K562 (cell line): ENCODE measurements around the gene BRF1. TPM values are rescaled to one million over a fixed set of nuclear protein-coding genes. Genes with fewer than 3 reads are reported as not detected.

Experiments used
- ATAC-seq: fragments of 200-7000 bp; cut with Tn5 transposase; 3 replicates; pipeline ENCODE4 v1.9.1; 2020; ENCODE audit warnings: moderate library complexity
- BruUV-seq: library from RNA; stranded (reverse); fragments of 400-500 nt; replicated peaks from 2 replicates; lab custom pipeline; 2021; lab: Mats Ljungman, UMichigan
- CTCF ChIA-PET: fragments of 300-600 bp; formaldehyde crosslinking; extraction: SDS; loops from one replicate; lab custom pipeline; 2021; ENCODE audit warnings: low intra/inter-chr PET ratio; lab: Yijun Ruan, JAX
- POLR2A ChIA-PET: fragments of 300-600, 350-650 bp; sonication (Branson Sonifier 250); formaldehyde crosslinking; extraction: SDS; loops from one replicate; lab custom pipeline; 2021; ENCODE audit warnings: antibody characterized with exemption, inconsistent platforms; lab: Yijun Ruan, JAX
- DNase-seq, 4 experiments: peaks; one replicate each; pipeline versions ENCODE4 v3.0.0 to v3.0.0-alpha.2; 2011 to 2018; ENCODE audit warnings: low spot score in 3 of 4, mixed read lengths in 3 of 4; ENCODE audit errors: extremely low read depth in 1 of 4
- FAIRE-seq: peaks from 2 replicates; lab custom pipeline; 2011; peaks lifted over from hg19 to GRCh38; lab: Jason Lieb, UNC
- H2AFZ ChIP-seq: 2 replicates; pipeline ENCODE4 v1.6.0; 2011; ENCODE audit warnings: low read depth, low read length, control low read depth, inconsistent platforms
- H3K27ac ChIP-seq: fragments of 200-600 bp; 3 replicates; pipeline ENCODE4 v1.8.0; 2011; ENCODE audit warnings: low read depth, mild to moderate bottlenecking, control low read depth, inconsistent platforms, low read length, moderate library complexity, mixed read lengths; ENCODE audit errors: extremely low read depth
- H3K27me3 ChIP-seq, 2 experiments: fragments of 300-600 bp in 1 of 2; 2 replicates in 1 of 2; 3 replicates in 1 of 2; pipeline versions ENCODE4 v1.6.0 to v1.8.0; 2011; ENCODE audit warnings: inconsistent platforms in 2 of 2, low read length in 2 of 2, mild to moderate bottlenecking in 1 of 2, mixed read lengths in 1 of 2, moderate library complexity in 1 of 2; ENCODE audit not compliant: control insufficient read depth in 2 of 2, insufficient read depth in 2 of 2
- H3K36me3 ChIP-seq: fragments of 300-600 bp; 3 replicates; pipeline ENCODE4 v1.8.0; 2011; ENCODE audit warnings: mild to moderate bottlenecking, low read length, inconsistent platforms; ENCODE audit not compliant: control insufficient read depth, insufficient read depth
- H3K4me1 ChIP-seq, 2 experiments: fragments of 200-600 bp in 1 of 2; replicated peaks in 1 of 2; 2 replicates in 1 of 2; 3 replicates in 1 of 2; pipeline versions ENCODE4 v1.5.1 to v1.8.0; 2011; ENCODE audit warnings: inconsistent platforms in 2 of 2, low read length in 2 of 2, mild to moderate bottlenecking in 1 of 2, mixed read lengths in 1 of 2, moderate library complexity in 1 of 2; ENCODE audit not compliant: control insufficient read depth in 2 of 2, insufficient read depth in 2 of 2
- H3K4me2 ChIP-seq: 2 replicates; pipeline ENCODE4 v1.6.1; 2011; ENCODE audit warnings: low read length, control low read depth, inconsistent platforms, mixed read lengths; ENCODE audit not compliant: insufficient read depth
- H3K4me3 ChIP-seq: fragments of 200-600 bp; sonication (generic), shearing (Covaris generic); 2 replicates; pipeline ENCODE4 v1.5.1; 2016; ENCODE audit warnings: control low read depth, inconsistent platforms
- H3K79me2 ChIP-seq: fragments of 200-600 bp; 3 replicates; pipeline ENCODE4 v1.8.0; 2011; ENCODE audit warnings: low read length, inconsistent platforms; ENCODE audit not compliant: control insufficient read depth, insufficient read depth
- H3K9ac ChIP-seq, 2 experiments: 2 replicates each; pipeline versions ENCODE4 v1.6.0 to v1.6.1; 2011; ENCODE audit warnings: low read depth in 2 of 2, low read length in 2 of 2, control low read depth in 1 of 2, inconsistent platforms in 1 of 2, mild to moderate bottlenecking in 1 of 2, mixed read lengths in 1 of 2; ENCODE audit not compliant: insufficient read depth in 1 of 2
- H3K9me1 ChIP-seq: one replicate; pipeline ENCODE4 v1.6.0; 2011; ENCODE audit warnings: inconsistent platforms, mild to moderate bottlenecking, low read length, moderate library complexity; ENCODE audit not compliant: control insufficient read depth, insufficient read depth
- H3K9me3 ChIP-seq: replicated peaks from 2 replicates; pipeline ENCODE4 v1.5.1; 2011; ENCODE audit warnings: low read depth, low read length, inconsistent platforms; ENCODE audit not compliant: control insufficient read depth, insufficient read depth
- H4K20me1 ChIP-seq: replicated peaks from 2 replicates; pipeline ENCODE4 v1.6.1; 2011; ENCODE audit warnings: low read length, inconsistent platforms, mixed read lengths; ENCODE audit not compliant: control insufficient read depth, insufficient read depth
- SP2 ChIP-seq: IDR thresholded peaks from 2 replicates; pipeline ENCODE4 v1.6.1; 2011; ENCODE audit warnings: mild to moderate bottlenecking, low read depth, low read length, moderate library complexity; ENCODE audit not compliant: poor library complexity, severe bottlenecking; ENCODE audit errors: extremely low read depth
- SRF ChIP-seq, 2 experiments: fragments of 250-450, 450-650 bp in 1 of 2; sonication (Bioruptor Pico) in 1 of 2; sonication (generic) in 1 of 2; formaldehyde crosslinking; IDR thresholded peaks; 2 replicates each; pipeline versions ENCODE4 v1.5.0 to v1.5.1; 2020 to 2022; ENCODE audit warnings: mild to moderate bottlenecking in 1 of 2, missing genetic modification reagents in 1 of 2
- TAF1 ChIP-seq: IDR thresholded peaks from 2 replicates; pipeline ENCODE4 v1.6.1; 2011; ENCODE audit warnings: mild to moderate bottlenecking, low read length, moderate library complexity; ENCODE audit not compliant: insufficient read depth, control insufficient read depth, severe bottlenecking; ENCODE audit errors: extremely low read depth
- XRCC3 ChIP-seq: fragments of 450-650 bp; IDR thresholded peaks from 2 replicates; pipeline ENCODE4 v1.6.1; 2017; ENCODE audit warnings: mild to moderate bottlenecking, moderate library complexity
- ZNF316 ChIP-seq: fragments of 450-650 bp; IDR thresholded peaks from 2 replicates; pipeline ENCODE4 v1.6.1; 2016
- ZZZ3 ChIP-seq: fragments of 450-650 bp; IDR thresholded peaks from 2 replicates; pipeline ENCODE4 v1.6.1; 2016; ENCODE audit warnings: antibody characterized with exemption, mild to moderate bottlenecking, moderate library complexity
- WGBS: fragments of 100-300 bp; shearing (Covaris generic); methylation state at CpG from one replicate; pipeline ENCODE4 v1.1.6; 2016; ENCODE audit warnings: low coverage, mixed read lengths; ENCODE audit not compliant: insufficient coverage; ENCODE audit errors: missing lambda C conversion rate; 5-methylcytosine and 5-hydroxymethylcytosine counted together
- in situ Hi-C: fragments of 300-500 bp; cut with MboI; formaldehyde crosslinking; loops from 4 replicates; pipeline ENCODE4 v1.15.0; 2018; ENCODE audit warnings: inconsistent platforms, mixed read lengths
- intact Hi-C: fragments of 100-400 bp; cut with micrococcal nuclease; formaldehyde crosslinking; loops from 2 replicates; pipeline ENCODE4 v1.14.2; 2022
- polyA plus RNA-seq, 8 experiments: library from polyadenylated mRNA; depleted of rRNA in 4 of 8; stranded (reverse) in 5 of 8; unstranded in 3 of 8; fragments of >200 nt; fragmentation: Nextera tagmentation in 2 of 8; fragmentation: Illumina TruSeq in 1 of 8; extraction: Ambion mirVana in 2 of 8; extraction: Trizol in 1 of 8; gene quantifications; 2 replicates each; pipeline versions ENCODE4 v1.2.1 to v1.2.3, GENCODE V29; 2011 to 2014; ENCODE audit warnings: inconsistent platforms in 1 of 8, missing spikeins in 1 of 8
- total RNA-seq, 7 experiments: library from RNA; depleted of rRNA in 6 of 7; stranded (reverse); fragments of >200 nt in 6 of 7; fragmentation: Illumina TruSeq in 2 of 7; extraction: Trizol in 2 of 7; gene quantifications; 2 replicates each; pipeline versions ENCODE4 v1.2.1 to v1.2.3, GENCODE V29; 2011 to 2021; ENCODE audit warnings: low replicate concordance in 1 of 7
- TF ChIP-seq, protein P1 (sequence below): fragments of 200-800 bp; sonication (Bioruptor generic); IDR thresholded peaks from 2 replicates; pipeline ENCODE4 v1.6.1; 2017; ENCODE audit warnings: missing genetic modification characterization, missing compliant biosample characterization
- TF ChIP-seq, protein P2 (sequence below): fragments of 450-650 bp; IDR thresholded peaks from 2 replicates; pipeline ENCODE4 v1.6.1; 2016
- TF ChIP-seq, protein P3 (sequence below): conservative IDR thresholded peaks from 2 replicates; pipeline ENCODE4 v1.6.1; 2011; ENCODE audit warnings: low read depth, mild to moderate bottlenecking, low read length; ENCODE audit not compliant: control insufficient read depth
- TF ChIP-seq, protein P4 (sequence below), 3 experiments: fragments of 200-800 bp in 1 of 3; sonication (Bioruptor generic) in 1 of 3; sonication (generic) in 1 of 3; formaldehyde crosslinking in 1 of 3; IDR thresholded peaks; 2 replicates each; pipeline versions ENCODE4 v1.6.1 to v1.8.0; 2016 to 2022; ENCODE audit warnings: mild to moderate bottlenecking in 2 of 3, missing compliant biosample characterization in 2 of 3, missing genetic modification characterization in 2 of 3, missing genetic modification reagents in 1 of 3
- TF ChIP-seq, protein P5 (sequence below): fragments of 450-650 bp; IDR thresholded peaks from 2 replicates; pipeline ENCODE4 v1.7.1; 2018; ENCODE audit warnings: mild to moderate bottlenecking, low read depth; ENCODE audit not compliant: partially characterized antibody

Gene BRF1
- total and polyA plus RNA-seq, 9 of the 15 experiments (the other 6 are each of a cell fraction or from before 2014, with no cell fraction given): 0.14 to 24.6 (median 8.2) TPM

DNA sequence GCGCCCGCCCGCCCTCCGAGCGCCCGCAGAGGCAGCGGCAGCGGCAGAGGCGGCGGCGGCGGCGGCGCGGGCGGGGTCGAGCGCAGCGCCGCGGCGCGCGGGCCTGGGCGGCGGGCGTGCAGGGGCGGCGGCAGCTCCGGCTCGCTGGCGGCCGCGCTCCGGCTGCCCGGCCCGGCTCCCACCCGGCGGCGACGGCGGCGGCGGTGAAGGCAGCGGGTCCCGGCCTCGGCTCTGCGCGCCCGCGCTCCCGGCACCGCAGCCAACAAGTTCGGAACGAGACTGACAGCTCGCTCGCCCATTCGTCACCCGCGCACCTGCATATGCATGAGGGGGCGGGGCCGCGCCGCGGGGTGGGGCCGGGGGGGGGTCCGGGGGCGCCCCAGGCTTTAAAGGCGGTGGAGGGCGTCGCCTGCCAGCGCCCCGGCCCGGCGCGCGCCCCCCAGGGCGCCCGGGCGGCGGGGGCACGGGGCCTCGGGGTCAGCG, 132.3 kb downstream of the BRF1 start, which contains the start of gene JAG2:
JAG2 (minus strand) TSS at position 281 of the 483 bp plus-strand sequence. CDS start 356 bp downstream, outside the sequence.
- H3K4me3 ChIP-seq: peak within 1 kb of the TSS; percentile 47
- TF ChIP-seq, protein P1, sequence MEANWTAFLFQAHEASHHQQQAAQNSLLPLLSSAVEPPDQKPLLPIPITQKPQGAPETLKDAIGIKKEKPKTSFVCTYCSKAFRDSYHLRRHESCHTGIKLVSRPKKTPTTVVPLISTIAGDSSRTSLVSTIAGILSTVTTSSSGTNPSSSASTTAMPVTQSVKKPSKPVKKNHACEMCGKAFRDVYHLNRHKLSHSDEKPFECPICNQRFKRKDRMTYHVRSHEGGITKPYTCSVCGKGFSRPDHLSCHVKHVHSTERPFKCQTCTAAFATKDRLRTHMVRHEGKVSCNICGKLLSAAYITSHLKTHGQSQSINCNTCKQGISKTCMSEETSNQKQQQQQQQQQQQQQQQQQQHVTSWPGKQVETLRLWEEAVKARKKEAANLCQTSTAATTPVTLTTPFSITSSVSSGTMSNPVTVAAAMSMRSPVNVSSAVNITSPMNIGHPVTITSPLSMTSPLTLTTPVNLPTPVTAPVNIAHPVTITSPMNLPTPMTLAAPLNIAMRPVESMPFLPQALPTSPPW (CRISPR knock-in tag): peak; percentile 81
- no peak for TF ChIP-seq TAF1
- no peak for TF ChIP-seq XRCC3
- no peak for TF ChIP-seq SRF (CRISPR knock-in tag; IDR thresholded peaks at IDR 0.05)
- TF ChIP-seq ZNF316: no peak
- TF ChIP-seq, protein P2, sequence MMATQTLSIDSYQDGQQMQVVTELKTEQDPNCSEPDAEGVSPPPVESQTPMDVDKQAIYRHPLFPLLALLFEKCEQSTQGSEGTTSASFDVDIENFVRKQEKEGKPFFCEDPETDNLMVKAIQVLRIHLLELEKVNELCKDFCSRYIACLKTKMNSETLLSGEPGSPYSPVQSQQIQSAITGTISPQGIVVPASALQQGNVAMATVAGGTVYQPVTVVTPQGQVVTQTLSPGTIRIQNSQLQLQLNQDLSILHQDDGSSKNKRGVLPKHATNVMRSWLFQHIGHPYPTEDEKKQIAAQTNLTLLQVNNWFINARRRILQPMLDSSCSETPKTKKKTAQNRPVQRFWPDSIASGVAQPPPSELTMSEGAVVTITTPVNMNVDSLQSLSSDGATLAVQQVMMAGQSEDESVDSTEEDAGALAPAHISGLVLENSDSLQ: peak; percentile 68
- TF ChIP-seq, protein P3, sequence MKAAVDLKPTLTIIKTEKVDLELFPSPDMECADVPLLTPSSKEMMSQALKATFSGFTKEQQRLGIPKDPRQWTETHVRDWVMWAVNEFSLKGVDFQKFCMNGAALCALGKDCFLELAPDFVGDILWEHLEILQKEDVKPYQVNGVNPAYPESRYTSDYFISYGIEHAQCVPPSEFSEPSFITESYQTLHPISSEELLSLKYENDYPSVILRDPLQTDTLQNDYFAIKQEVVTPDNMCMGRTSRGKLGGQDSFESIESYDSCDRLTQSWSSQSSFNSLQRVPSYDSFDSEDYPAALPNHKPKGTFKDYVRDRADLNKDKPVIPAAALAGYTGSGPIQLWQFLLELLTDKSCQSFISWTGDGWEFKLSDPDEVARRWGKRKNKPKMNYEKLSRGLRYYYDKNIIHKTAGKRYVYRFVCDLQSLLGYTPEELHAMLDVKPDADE: 0 out of 2 replicates have a peak, but pooled peaks have one; percentile 7
- TF ChIP-seq, protein P4, sequence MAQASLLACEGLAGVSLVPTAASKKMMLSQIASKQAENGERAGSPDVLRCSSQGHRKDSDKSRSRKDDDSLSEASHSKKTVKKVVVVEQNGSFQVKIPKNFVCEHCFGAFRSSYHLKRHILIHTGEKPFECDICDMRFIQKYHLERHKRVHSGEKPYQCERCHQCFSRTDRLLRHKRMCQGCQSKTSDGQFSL (CRISPR knock-in tag; IDR thresholded peaks at IDR 0.05): no peak
- TF ChIP-seq, protein P4 (tag; IDR thresholded peaks at IDR 0.05): peak in 1 of 2 experiments; percentile 53; a peak in 1 of 4 replicates
- TF ChIP-seq ZZZ3: no peak
- TF ChIP-seq, protein P5, sequence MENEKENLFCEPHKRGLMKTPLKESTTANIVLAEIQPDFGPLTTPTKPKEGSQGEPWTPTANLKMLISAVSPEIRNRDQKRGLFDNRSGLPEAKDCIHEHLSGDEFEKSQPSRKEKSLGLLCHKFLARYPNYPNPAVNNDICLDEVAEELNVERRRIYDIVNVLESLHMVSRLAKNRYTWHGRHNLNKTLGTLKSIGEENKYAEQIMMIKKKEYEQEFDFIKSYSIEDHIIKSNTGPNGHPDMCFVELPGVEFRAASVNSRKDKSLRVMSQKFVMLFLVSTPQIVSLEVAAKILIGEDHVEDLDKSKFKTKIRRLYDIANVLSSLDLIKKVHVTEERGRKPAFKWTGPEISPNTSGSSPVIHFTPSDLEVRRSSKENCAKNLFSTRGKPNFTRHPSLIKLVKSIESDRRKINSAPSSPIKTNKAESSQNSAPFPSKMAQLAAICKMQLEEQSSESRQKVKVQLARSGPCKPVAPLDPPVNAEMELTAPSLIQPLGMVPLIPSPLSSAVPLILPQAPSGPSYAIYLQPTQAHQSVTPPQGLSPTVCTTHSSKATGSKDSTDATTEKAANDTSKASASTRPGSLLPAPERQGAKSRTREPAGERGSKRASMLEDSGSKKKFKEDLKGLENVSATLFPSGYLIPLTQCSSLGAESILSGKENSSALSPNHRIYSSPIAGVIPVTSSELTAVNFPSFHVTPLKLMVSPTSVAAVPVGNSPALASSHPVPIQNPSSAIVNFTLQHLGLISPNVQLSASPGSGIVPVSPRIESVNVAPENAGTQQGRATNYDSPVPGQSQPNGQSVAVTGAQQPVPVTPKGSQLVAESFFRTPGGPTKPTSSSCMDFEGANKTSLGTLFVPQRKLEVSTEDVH: no peak
- TF ChIP-seq SP2: peak; percentile 14

More for the DNA sequence above, 132.3 kb downstream of the BRF1 start, which contains the start of gene JAG2:
- Histone ChIP-seq H3K79me2 (peaks cover 43% of the 10 kb centered on the region), H3K4me2 (peak within 1 kb of the TSS; percentile 74; the same call in 1 of the 2 replicates), H3K9me3 (no peaks in the 10 kb centered on the region), H3K9me1 (no peaks in the 10 kb centered on the region), H2AFZ (peak within 1 kb of the TSS; percentile 79), H3K9ac (peak within 1 kb of the TSS; percentile 63 to 95; a peak in 3 of 4 replicates), H3K27me3 (no peaks in the 10 kb centered on the region), H3K4me1 (peaks cover 10 to 90% of the 10 kb centered on the region in 2 experiments; a peak in 4 of 5 replicates), H3K27ac (peak within 1 kb of the TSS; percentile 66), H4K20me1 (no peaks in the 10 kb centered on the region; the same call in 1 of the 2 replicates), H3K36me3 (peaks cover 8% of the 10 kb centered on the region; the same call in 1 of the 3 replicates)
- ATAC-seq (peak; percentile 41), DNase-seq (peak in 2 of 4 experiments; percentile 80 to 86), FAIRE-seq (no peak)
- ChIA-PET POLR2A (interaction anchor here (1.0 kb wide), 1 partner anchor 132 kb away, joined by 4 read pairs; the partner anchor contains the start of gene BRF1), CTCF (no interaction called here)
- intact Hi-C loops (no loop called here), in situ Hi-C loops (no loop called here)
- WGBS: no CpG with 5 or more reads among the region's 84 CpGs
- no TSS peak for BruUV-seq
